Measurements from ENCODE around the gene RABGGTB.
A peak's percentile ranks its signal among the peaks of the same experiment; 100 is the strongest.
"Not testable (repeated sequence)": the region's sequence is repeated elsewhere in the genome, so short reads cannot be mapped to it uniquely, and the experiment has no call there.

RABGGTB gene
- long read RNA-seq, donor 1, transcript RABGGTB-203 (2 exons, 1,177 nt) = minor isoform, 6 of 68 reads
- long read RNA-seq, donor 1, transcript RABGGTB-201 (9 exons, 1,496 nt) = major isoform, 18 of 68 reads
- long read RNA-seq, donor 1, partial matches to known transcripts = 41 of 68 reads
- long read RNA-seq, donor 1, other reads (novel, unspliced or antisense) = 0 of 68 reads
- long read RNA-seq, donor 2, partial matches to known transcripts = 28 of 38 reads
- long read RNA-seq, donor 2, other reads (novel, unspliced or antisense) = 5 of 38 reads
- long read RNA-seq, donor 3, transcript RABGGTB-201 (9 exons, 1,496 nt) = major isoform, 6 of 37 reads
- long read RNA-seq, donor 3, partial matches to known transcripts = 28 of 37 reads
- long read RNA-seq, donor 3, other reads (novel, unspliced or antisense) = 0 of 37 reads
- long read RNA-seq, donor 4, transcript RABGGTB-201 (9 exons, 1,496 nt) = major isoform, 16 of 54 reads
- long read RNA-seq, donor 4, transcript RABGGTB-203 (2 exons, 1,177 nt) = minor isoform, 5 of 54 reads
- long read RNA-seq, donor 4, partial matches to known transcripts = 31 of 54 reads
- long read RNA-seq, donor 4, other reads (novel, unspliced or antisense) = 0 of 54 reads
- long read RNA-seq, donor 5, transcript RABGGTB-201 (9 exons, 1,496 nt) = major isoform, 14 of 50 reads
- long read RNA-seq, donor 5, transcript RABGGTB-203 (2 exons, 1,177 nt) = minor isoform, 6 of 50 reads
- long read RNA-seq, donor 5, partial matches to known transcripts = 27 of 50 reads
- long read RNA-seq, donor 5, other reads (novel, unspliced or antisense) = 0 of 50 reads
- long read RNA-seq, donor 6, transcript RABGGTB-203 (2 exons, 1,177 nt) = major isoform, 8 of 36 reads
- long read RNA-seq, donor 6, transcript RABGGTB-201 (9 exons, 1,496 nt) = minor isoform, 7 of 36 reads
- long read RNA-seq, donor 6, partial matches to known transcripts = 20 of 36 reads
- long read RNA-seq, donor 6, other reads (novel, unspliced or antisense) = 0 of 36 reads
- long read RNA-seq, donor 7, transcript RABGGTB-201 (9 exons, 1,496 nt) = major isoform, 12 of 66 reads
- long read RNA-seq, donor 7, transcript RABGGTB-203 (2 exons, 1,177 nt) = minor isoform, 5 of 66 reads
- long read RNA-seq, donor 7, partial matches to known transcripts = 49 of 66 reads
- long read RNA-seq, donor 7, other reads (novel, unspliced or antisense) = 0 of 66 reads
- long read RNA-seq, donor 8, transcript RABGGTB-201 (9 exons, 1,496 nt) = major isoform, 6 of 40 reads
- long read RNA-seq, donor 8, partial matches to known transcripts = 29 of 40 reads
- long read RNA-seq, donor 8, other reads (novel, unspliced or antisense) = 0 of 40 reads

- DNase-seq = peak; percentile 86
Observed at GRCh38 chr1:75785983-75786853, at the start of gene RABGGTB. TSS of gene RABGGTB (plus strand) at chr1:75786256. CDS start at chr1:75786272, 16 bp downstream.

GRCh38 chr1:75742047-75742625, 43.9 kb upstream of the RABGGTB start:
- DNase-seq = no peak

DNA sequence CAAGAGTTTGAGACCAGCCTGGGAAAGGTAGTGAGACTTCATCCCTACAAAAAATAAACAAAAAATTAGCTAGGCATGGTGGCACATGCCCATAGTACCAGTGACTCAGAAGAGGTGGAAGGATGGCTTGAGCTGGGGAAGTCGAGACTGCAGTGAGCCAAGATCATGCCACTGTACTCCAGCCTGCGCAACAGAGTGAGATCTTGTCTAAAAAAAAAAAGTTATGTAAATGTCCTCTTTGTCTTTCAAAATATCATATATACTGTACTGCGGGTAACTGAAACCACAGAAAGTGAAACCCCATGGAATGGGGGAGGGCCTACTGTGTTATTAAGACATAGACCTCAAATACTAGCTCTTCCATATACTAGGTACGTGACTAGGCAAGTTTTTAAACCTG, 40.8 kb upstream of the RABGGTB start:
- DNase-seq = no peak

DNA sequence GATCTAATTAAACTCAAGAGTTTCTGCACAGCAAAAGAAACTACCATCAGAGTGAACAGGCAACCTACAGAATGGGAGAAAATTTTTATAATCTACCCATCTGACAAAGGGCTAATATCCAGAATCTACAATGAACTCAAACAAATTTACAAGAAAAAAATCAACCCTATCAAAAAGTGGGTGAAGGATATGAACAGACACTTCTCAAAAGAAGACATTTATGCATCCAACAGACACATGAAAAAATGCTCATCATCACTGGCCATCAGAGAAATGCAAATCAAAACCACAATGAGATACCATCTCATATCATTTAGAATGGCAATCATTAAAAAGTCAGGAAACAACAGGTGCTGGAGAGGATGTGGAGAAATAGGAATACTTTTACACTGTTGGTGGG, 28.8 kb upstream of the RABGGTB start:
- not testable (repeated sequence) for DNase-seq

DNA sequence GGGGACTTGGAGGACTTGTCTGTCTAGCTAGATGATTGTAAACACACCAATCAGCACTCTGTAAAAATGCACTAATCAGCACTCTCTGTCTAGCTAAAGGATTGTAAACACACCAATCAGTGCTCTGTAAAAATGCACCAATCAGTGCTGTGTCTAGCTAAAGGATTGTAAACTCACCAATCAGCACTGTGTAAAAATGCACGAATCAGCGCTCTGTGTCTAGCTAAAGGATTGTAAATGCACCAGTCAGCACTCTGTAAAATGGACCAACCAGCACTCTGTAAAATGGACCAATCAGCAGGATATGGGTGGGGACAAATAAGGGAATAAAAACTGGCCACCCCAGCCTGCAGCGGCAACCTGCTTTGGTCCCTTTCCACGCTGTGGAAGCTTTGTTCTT, 27.5 kb upstream of the RABGGTB start:
- DNase-seq = not testable (repeated sequence)

DNA sequence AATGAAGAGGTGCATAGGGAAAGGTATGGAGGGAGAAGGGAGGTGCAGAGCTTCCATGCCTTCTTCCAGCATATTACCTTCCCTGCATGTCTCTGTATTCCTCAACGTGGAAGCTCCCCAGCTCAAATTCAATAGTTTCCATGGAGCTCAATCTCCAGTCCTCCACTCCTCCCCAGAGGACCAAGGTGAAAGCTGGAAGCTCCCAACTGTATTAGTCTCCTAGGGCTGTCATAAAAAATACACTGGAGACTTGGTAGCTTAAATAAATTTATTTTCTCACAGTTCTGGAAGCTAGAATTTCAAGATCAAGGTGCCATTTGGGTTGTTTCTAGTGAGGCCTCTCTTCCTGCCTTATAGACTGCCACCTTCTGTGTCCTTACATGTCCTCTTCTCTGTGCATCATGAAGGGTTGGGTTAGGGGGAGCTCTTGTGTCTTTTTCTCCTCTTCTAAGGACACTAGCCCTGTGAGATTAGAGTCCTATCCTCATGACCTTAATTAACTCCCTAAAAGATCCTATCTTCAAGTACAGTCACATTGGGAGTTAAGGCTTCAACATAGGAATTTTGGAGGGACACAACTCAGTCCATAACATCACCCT, 21.9 kb upstream of the RABGGTB start:
- no peak for DNase-seq

DNA sequence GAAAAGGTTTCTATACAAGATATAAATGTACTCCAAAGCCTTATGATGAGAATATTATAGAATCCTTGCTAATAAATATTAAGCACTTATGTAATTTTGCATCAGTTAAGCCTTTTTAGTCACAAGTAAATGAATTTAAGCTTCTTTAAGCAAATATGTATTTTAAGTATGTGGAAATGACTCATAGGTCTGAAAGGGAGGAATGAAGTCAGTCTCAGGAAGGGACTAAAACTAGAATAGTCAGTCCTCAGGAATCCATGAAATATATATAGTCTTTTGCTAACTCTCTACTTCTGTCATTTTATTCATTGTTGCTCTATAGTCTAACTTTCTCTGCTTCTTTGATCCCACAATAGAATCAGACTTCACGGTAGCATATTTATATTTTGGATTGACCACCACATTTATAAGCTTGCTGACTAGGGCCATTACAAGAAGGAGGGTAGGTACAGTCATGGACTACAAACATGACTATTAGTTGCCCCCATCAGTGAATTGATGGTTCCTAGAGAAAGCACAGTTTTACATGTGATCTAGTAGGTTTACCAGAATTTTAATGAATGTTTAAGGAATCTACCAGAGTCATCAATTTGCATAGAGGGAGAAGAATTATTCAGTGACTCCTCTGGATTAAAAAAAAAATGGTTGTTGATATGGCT, 20.2 kb upstream of the RABGGTB start:
- no peak for DNase-seq

DNA sequence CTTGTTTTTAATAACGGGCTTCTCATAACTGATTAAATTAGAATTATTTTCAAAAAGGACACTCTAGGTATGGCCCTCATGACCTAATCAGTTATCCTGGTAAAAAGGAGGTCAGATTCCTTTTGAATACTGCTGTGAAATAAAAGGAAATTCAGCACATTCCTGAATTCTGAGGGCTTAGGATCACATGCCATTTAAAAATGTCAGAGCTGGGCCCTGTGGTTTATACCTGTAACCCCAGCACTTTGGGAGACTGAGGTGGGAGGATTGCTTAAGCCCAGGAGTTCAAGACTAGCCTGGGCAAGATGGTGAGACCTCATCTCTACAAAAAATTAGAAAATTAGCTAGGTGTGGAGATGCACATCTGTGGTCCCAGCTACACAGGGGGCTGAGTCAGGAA, 18.0 kb upstream of the RABGGTB start:
- DNase-seq = no peak

DNA sequence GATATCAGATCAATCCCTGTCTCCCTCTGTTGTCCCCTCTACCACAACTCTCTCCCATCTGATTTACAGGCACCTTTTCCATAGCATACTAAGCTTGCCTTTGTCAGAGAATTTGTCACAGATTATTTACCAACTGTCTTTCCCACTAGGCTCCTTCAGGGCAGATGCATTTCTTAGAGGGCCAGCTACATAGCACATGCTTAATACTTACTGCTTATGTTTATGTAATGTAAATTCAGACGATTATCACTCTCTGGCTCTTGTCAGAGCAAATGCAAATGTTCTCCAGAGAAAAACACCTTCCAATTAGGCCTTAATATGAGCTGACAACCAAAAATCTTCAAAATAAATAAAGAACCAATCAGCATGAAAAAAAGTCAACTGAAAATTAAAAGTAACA, 15.3 kb upstream of the RABGGTB start:
- DNase-seq = no peak

DNA sequence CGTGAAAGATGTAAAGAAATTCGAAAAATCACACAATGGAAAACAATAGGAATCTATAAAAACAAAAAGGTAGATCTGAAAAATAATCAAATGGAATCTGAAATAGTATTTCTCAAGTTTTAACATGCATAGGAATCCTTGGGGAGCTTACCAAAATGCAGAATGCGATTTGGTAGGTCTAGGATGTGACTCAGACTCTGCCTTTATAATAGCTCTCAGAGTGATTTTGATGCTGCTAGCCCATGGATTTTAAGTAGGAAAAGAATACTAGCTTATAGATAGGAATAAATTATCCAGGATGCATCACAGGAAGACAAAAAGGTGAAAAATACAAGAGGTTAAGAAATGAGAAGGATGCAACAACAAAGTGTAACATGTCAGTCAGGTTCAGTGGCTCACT, 14.1 kb upstream of the RABGGTB start:
- no peak for DNase-seq

GRCh38 chr1:75777812-75778211, 8.2 kb upstream of the RABGGTB start:
- not testable (repeated sequence) for DNase-seq

DNA sequence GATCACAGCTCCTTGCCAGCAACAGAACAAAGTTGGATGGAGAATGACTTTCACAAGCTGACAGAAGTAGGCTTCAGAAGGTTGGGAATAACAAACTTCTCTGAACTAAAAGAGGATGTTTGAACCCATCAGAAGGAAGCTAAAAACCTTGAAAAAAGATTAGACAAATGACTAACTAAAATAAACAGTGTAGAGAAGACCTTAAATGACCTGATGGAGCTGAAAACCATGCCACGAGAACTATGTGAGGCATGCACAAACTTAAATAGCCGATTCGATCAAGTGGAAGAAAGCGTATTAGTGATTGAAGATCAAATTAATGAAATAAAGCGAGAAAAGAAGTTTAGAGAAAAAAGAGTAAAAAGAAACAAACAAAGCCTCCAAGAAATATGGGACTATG, 7.4 kb upstream of the RABGGTB start:
- not testable (repeated sequence) for DNase-seq

GRCh38 chr1:75780183-75780582, 5.9 kb upstream of the RABGGTB start:
- DNase-seq = not testable (repeated sequence)

GRCh38 chr1:75783920-75784319, 2.1 kb upstream of the RABGGTB start:
- DNase-seq = not testable (repeated sequence)

GRCh38 chr1:75785320-75785982, 605 bp upstream of the RABGGTB start:
- no peak for DNase-seq

- DNase-seq = no peak
Observed at GRCh38 chr1:75786901-75787493, 941 bp downstream of the RABGGTB start.

DNA sequence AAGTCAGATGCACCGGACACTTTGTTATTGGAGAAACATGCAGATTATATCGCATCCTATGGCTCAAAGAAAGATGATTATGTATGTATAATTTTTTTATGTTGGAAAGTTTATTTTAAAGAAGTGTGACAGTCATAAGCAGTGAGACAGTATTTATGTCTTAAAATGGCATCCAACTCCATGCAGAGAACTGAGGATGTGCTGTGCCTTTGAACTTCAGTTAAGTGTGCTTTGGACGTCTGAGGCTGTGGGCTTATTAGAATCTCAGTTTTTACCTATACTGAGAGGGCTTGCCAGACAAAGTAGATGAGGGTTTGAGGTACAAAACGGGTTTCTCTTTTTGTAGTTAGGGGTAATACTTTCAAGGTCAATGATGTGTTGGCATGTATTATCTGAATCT, 1.5 kb downstream of the RABGGTB start:
- no peak for DNase-seq

DNA sequence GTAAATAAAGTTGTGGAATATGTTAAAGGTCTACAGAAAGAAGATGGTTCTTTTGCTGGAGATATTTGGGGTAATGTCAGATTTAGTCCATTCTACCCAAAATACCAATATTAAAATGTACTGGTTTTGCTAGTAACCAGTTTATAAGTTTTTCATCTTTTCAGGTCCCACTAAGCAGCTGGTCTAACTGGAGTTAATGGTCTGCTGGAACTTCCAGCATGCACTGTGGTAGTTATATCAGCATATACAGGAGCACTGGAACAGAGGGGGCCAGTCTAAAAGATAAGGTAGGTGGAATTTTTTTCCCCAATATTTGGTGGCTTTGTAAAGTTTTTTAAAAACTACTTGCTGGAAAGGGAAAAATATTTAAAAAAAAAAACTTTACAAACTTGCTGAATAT, 3.9 kb downstream of the RABGGTB start:
- no peak for DNase-seq

DNA sequence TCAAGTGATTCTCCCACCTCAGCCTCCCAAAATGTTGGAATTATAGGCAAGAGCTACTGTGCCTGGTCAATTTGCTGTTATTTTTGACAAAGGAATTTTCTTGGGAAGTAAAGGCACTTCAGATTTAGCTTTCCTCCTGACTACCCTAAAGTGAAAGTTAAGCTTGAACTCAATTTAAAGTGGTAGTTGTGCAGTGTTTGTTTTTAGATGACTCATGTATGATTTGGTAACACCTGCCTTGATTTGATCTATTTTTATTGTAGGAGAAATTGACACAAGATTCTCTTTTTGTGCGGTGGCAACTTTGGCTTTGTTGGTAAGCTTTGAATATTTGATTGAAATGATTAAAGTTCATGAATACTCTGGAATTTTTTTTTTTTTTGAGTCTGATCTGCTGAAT, 5.0 kb downstream of the RABGGTB start:
- DNase-seq = no peak
